Astrocyte of the hippocampus (primary cell): ENCODE data around the gene CCDC63.
"Not testable (repeated sequence)": the region's sequence is repeated elsewhere in the genome, so short reads cannot be mapped to it uniquely, and the experiment has no call there.

ENCODE experiments used
- DNase-seq: peaks from one replicate; pipeline ENCODE4 v3.0.0; 2011; ENCODE audit warnings: low read depth, low spot score

CCDC63 gene

GRCh38 chr12:110923192-110923591, 76.4 kb downstream of the CCDC63 start:
- DNase-seq, result no peak

GRCh38 chr12:110923692-110924334, 77.0 kb downstream of the CCDC63 start:
- DNase-seq, result no peak

- no peak for DNase-seq
Observed at GRCh38 chr12:110927546-110927945, 80.8 kb downstream of the CCDC63 start.

GRCh38 chr12:110928700-110929099, 81.9 kb downstream of the CCDC63 start:
- no peak for DNase-seq

- DNase-seq, result no peak
Observed at GRCh38 chr12:110929818-110930217, 83.0 kb downstream of the CCDC63 start.

GRCh38 chr12:110930348-110931314, 83.8 kb downstream of the CCDC63 start:
- DNase-seq, result no peak

GRCh38 chr12:110931315-110931728, 84.5 kb downstream of the CCDC63 start:
- peak; percentile 31 for DNase-seq

GRCh38 chr12:110932046-110932445, 85.3 kb downstream of the CCDC63 start:
- DNase-seq, result no peak

- no peak for DNase-seq
Observed at GRCh38 chr12:110933326-110933974, 86.7 kb downstream of the CCDC63 start.

GRCh38 chr12:110934093-110934852, 87.5 kb downstream of the CCDC63 start:
- DNase-seq, result peak; percentile 76

GRCh38 chr12:110935588-110935987, 88.8 kb downstream of the CCDC63 start:
- no peak for DNase-seq

GRCh38 chr12:110936367-110937103, 89.7 kb downstream of the CCDC63 start:
- DNase-seq, result no peak

GRCh38 chr12:110937104-110937641, 90.4 kb downstream of the CCDC63 start:
- peak; percentile 77 for DNase-seq

- no peak for DNase-seq
Observed at GRCh38 chr12:110940296-110940695, 93.5 kb downstream of the CCDC63 start.

- DNase-seq, result no peak
Observed at GRCh38 chr12:110940933-110941332, 94.1 kb downstream of the CCDC63 start.

- no peak for DNase-seq
Observed at GRCh38 chr12:110941391-110941790, 94.6 kb downstream of the CCDC63 start.

GRCh38 chr12:110943373-110943772, 96.6 kb downstream of the CCDC63 start:
- DNase-seq, result no peak

GRCh38 chr12:110948041-110948440, 101.3 kb downstream of the CCDC63 start:
- no peak for DNase-seq

- not testable (repeated sequence) for DNase-seq
Observed at GRCh38 chr12:110950466-110950865, 103.7 kb downstream of the CCDC63 start.

- not testable (repeated sequence) for DNase-seq
Observed at GRCh38 chr12:110950867-110951266, 104.1 kb downstream of the CCDC63 start.
